ENCODE results near the gene ACTBL2.

DNA sequence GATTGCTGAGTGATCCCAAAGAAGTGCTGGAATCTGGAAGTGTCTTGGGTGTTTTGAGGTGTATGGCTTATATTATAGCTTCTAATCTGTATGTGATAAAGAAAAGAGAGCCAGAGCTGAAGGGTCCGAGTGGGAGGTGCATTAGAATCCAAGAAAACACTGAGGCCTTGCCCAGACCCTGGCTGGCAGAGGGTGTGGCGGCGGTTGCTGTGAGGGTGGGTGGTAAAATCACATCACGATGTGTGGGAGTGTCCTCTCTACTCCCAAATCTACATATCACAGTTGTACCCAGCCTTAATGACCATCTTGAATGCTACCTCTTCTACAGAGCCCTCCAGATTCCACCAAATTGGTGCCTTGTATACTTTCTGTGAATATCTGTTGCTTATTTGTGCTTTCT is 28.9 kb downstream of the ACTBL2 start:
- TF ChIP-seq TAF15 (IDR thresholded peaks at IDR 0.05; ENCODE audit: low read depth, low read length, poor library complexity, severe bottlenecking) (no peak), CEBPB (IDR thresholded peaks at IDR 0.05; ENCODE audit: borderline replicate concordance, low read depth, low read length) (no peak), ZNF253 (CRISPR knock-in tag; IDR thresholded peaks at IDR 0.05; ENCODE audit: borderline replicate concordance) (no peak), NFYB (CRISPR knock-in tag; IDR thresholded peaks at IDR 0.05) (no peak), LCORL (IDR thresholded peaks at IDR 0.05) (no peak), LCORL (CRISPR knock-in tag; IDR thresholded peaks at IDR 0.05) (no peak), POLR2A (IDR thresholded peaks at IDR 0.05; ENCODE audit: insufficient read depth in 1 of 2, low read depth in 2 of 2, low read length in 2 of 2) (no peak), UBTF (CRISPR knock-in tag; IDR thresholded peaks at IDR 0.05) (no peak), ZZZ3 (CRISPR knock-in tag; IDR thresholded peaks at IDR 0.05; ENCODE audit: borderline replicate concordance) (no peak)
- TF ChIP-seq, protein P1, sequence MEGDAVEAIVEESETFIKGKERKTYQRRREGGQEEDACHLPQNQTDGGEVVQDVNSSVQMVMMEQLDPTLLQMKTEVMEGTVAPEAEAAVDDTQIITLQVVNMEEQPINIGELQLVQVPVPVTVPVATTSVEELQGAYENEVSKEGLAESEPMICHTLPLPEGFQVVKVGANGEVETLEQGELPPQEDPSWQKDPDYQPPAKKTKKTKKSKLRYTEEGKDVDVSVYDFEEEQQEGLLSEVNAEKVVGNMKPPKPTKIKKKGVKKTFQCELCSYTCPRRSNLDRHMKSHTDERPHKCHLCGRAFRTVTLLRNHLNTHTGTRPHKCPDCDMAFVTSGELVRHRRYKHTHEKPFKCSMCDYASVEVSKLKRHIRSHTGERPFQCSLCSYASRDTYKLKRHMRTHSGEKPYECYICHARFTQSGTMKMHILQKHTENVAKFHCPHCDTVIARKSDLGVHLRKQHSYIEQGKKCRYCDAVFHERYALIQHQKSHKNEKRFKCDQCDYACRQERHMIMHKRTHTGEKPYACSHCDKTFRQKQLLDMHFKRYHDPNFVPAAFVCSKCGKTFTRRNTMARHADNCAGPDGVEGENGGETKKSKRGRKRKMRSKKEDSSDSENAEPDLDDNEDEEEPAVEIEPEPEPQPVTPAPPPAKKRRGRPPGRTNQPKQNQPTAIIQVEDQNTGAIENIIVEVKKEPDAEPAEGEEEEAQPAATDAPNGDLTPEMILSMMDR (CRISPR knock-in tag; IDR thresholded peaks at IDR 0.05), result no peak
- TF ChIP-seq, protein P2, sequence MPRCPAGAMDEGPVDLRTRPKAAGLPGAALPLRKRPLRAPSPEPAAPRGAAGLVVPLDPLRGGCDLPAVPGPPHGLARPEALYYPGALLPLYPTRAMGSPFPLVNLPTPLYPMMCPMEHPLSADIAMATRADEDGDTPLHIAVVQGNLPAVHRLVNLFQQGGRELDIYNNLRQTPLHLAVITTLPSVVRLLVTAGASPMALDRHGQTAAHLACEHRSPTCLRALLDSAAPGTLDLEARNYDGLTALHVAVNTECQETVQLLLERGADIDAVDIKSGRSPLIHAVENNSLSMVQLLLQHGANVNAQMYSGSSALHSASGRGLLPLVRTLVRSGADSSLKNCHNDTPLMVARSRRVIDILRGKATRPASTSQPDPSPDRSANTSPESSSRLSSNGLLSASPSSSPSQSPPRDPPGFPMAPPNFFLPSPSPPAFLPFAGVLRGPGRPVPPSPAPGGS (CRISPR knock-in tag; IDR thresholded peaks at IDR 0.05), result no peak

Data from HepG2 (cell line).